Activated CD4-positive, CD25-positive, alpha-beta regulatory T cell treated with anti-CD3 and anti-CD28 coated beads, Interleukin-2, amount 50 U/mL, for 16 hours (primary cell): ENCODE measurements around the gene SLIT1.

Experiments used
- DNase-seq: peaks from one replicate; pipeline ENCODE4 v3.0.0-alpha.2; 2020; ENCODE audit warnings: low read depth, low spot score

SLIT1 gene

GRCh38 chr10:96973809-96974747 is 211.7 kb downstream of the SLIT1 start:
- no peak for DNase-seq

- no peak for DNase-seq
These were observed 213.5 kb downstream of the SLIT1 start for GRCh38 chr10:96972264-96972663.

DNA sequence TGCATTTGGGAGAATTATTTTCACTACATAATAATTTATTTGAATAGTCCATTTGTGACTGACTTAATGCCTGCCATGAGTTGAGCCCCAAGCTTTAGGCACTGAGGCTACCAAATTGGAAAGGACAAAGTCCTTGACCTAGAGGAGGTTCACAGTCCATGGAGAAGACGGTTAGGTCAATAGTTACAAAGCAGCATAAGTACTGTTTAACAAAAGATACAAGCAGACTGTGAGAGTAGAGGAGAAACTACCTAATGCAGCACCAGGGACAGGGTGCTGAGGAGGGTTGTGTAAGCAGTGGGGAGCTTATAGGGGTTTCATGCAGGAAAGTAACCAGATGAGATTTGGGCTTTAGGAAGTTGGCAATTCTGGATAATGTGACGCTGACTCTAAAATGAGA is 214.4 kb downstream of the SLIT1 start:
- no peak for DNase-seq

GRCh38 chr10:96968682-96969423 is 216.9 kb downstream of the SLIT1 start:
- no peak for DNase-seq

DNA sequence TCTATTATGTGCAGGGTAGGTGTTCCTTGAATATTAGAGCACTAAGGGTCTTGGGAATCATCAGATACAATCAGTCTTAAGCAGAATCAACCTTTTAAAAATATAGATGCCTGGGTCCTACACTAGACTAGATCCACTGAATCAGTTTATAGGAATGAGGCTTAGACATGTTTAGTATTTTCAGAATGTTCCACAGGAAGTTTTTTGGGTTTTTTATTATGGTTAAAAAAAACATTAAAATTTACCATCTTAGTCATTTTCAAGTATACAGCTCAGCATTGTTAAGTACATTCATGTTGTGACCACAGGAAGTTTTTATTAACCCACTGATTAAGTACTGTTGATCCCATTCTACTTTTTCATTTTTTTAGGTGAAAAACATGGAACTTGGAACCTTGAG is 217.9 kb downstream of the SLIT1 start:
- no peak for DNase-seq

GRCh38 chr10:96964131-96964530 is 221.6 kb downstream of the SLIT1 start:
- no peak for DNase-seq

- DNase-seq: no peak
These were observed 224.9 kb downstream of the SLIT1 start for GRCh38 chr10:96960872-96961271.

DNA sequence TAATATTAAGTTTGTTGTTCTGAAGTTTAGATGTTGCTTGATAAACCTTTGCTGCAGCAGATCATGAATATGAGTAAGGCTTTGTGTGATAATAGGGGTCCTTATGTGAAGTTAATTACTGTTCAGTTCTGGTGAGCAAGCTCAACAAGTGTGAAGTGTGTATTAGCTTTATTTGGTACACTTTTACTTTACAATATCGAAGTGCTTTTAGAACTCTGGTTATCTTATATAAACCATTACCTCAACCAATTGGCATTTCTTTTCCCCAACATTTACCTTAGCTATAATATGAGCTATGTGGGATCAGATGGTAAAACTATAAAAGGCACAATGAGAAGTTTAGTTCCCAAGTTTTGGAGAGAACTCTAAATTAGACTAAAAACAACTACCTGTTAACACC is 226.0 kb downstream of the SLIT1 start:
- no peak for DNase-seq

GRCh38 chr10:96958071-96958470 is 227.7 kb downstream of the SLIT1 start:
- no peak for DNase-seq

DNA sequence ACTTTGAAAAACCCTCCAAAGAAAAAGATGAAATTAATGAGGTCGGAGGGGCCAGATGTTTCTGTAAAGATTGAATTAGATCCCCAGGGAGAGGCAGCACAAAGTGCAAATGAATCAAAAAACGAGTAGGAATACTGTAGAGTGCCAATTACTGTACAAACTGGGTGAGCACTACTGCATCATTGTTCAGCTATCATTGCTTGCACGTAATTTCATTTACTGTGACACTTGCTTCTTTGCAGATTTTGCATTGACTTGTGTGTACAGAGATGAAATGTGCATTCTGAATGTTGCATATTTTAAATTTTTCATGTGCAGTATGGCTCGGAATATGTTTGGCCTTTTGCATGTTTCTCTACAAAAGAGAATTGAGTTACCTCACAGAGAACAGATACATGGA is 230.0 kb downstream of the SLIT1 start:
- DNase-seq: no peak

GRCh38 chr10:96951954-96952353 is 233.8 kb downstream of the SLIT1 start:
- DNase-seq: no peak

DNA sequence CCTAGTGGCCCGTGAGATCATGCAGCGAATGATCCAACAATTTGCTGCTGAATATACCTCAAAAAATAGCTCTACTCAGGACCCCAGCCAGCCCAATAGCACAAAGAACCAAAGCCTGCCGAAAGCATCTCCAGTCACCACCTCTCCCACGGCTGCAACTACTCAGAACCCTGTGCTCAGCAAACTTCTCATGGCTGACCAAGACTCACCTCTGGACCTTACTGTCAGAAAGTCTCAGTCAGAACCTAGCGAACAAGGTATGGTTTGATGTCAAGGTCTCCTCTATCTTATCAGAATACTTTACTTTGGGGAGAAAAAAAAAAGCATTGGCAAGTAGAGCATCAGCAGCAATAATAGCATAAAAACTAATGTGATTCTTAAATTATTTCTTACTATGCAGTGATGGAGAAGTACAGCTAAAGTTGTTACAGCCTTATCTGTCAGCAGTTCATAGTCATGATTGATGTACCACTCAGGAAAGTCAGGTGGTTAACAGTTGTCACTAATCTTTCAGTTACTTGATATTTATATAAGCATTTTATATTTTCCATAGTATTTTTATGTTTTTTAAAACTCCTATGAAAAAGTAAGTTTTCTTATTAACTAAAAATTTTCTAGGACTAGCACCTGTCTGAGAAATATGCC is 236.6 kb downstream of the SLIT1 start:
- DNase-seq: no peak
